Neural cell (in vitro differentiated cells): ENCODE results near the gene RIMS4. TPM values are rescaled to one million over a fixed set of nuclear protein-coding genes. Genes with fewer than 3 reads are reported as not detected.

Experiments used
- H2AFZ ChIP-seq: fragments of 200-600, 300-800 bp; sonication (generic), shearing (Covaris generic); 2 replicates; pipeline ENCODE4 v1.6.0; 2014; ENCODE audit warnings: low read depth, mild to moderate bottlenecking, antibody characterized with exemption, low read length, moderate library complexity
- H3F3A ChIP-seq: fragments of 200-600 bp; shearing (Covaris generic); 2 replicates; pipeline ENCODE4 v1.6.1; 2016; ENCODE audit warnings: mild to moderate bottlenecking, moderate library complexity, mixed read lengths, antibody characterized with exemption, low read length; ENCODE audit not compliant: insufficient read depth, poor library complexity, severe bottlenecking
- H3K27ac ChIP-seq: fragments of 200-600, 300-800 bp; sonication (generic), shearing (Covaris generic); 2 replicates; pipeline ENCODE4 v1.5.1; 2014; ENCODE audit warnings: mild to moderate bottlenecking, low read length, moderate library complexity
- H3K27me3 ChIP-seq: fragments of 300-800, 200-600 bp; sonication (generic), shearing (Covaris generic); 2 replicates; pipeline ENCODE4 v1.6.0; 2014; ENCODE audit warnings: mild to moderate bottlenecking, low read depth, low read length, moderate library complexity; ENCODE audit not compliant: insufficient read depth
- H3K36me3 ChIP-seq: fragments of 300-800, 200-600 bp; sonication (generic), shearing (Covaris generic); 2 replicates; pipeline ENCODE4 v1.5.1; 2014; ENCODE audit warnings: mild to moderate bottlenecking, antibody characterized with exemption, low read length, moderate library complexity; ENCODE audit not compliant: insufficient read depth
- H3K4me2 ChIP-seq: fragments of 300-800, 200-600 bp; sonication (generic), shearing (Covaris generic); 2 replicates; pipeline ENCODE4 v1.6.0; 2014; ENCODE audit warnings: mild to moderate bottlenecking, low read length
- H3K4me3 ChIP-seq: fragments of 300-800, 200-600 bp; sonication (generic), shearing (Covaris generic); 2 replicates; pipeline ENCODE4 v1.5.1; 2014; ENCODE audit warnings: mild to moderate bottlenecking, low read length, moderate library complexity
- H3K79me2 ChIP-seq: fragments of 200-600 bp; shearing (Covaris generic); replicated peaks from 2 replicates; pipeline ENCODE4 v1.6.0; 2014; ENCODE audit warnings: mild to moderate bottlenecking, low read length, moderate library complexity; ENCODE audit not compliant: insufficient read depth
- H3K9ac ChIP-seq: fragments of 300-800, 200-600 bp; sonication (generic), shearing (Covaris generic); 2 replicates; pipeline ENCODE4 v1.6.1; 2016; ENCODE audit warnings: mild to moderate bottlenecking, low read length, mixed read lengths
- H3K9me2 ChIP-seq: fragments of 200-600 bp; shearing (Covaris generic); 2 replicates; pipeline ENCODE4 v1.6.1; 2016; ENCODE audit warnings: mild to moderate bottlenecking, low read length, mixed read lengths; ENCODE audit not compliant: insufficient read depth
- H3K9me3 ChIP-seq: fragments of 200-600, 300-800 bp; sonication (generic), shearing (Covaris generic); 2 replicates; pipeline ENCODE4 v1.6.1; 2016; ENCODE audit warnings: mild to moderate bottlenecking, mixed run types, low read length, moderate library complexity, mixed read lengths
- H4K20me1 ChIP-seq: fragments of 200-600 bp; shearing (Covaris generic); 2 replicates; pipeline ENCODE4 v1.6.1; 2016; ENCODE audit warnings: mild to moderate bottlenecking, mixed run types; ENCODE audit not compliant: insufficient read depth
- EP300 ChIP-seq: fragments of 450-650 bp; conservative IDR thresholded peaks from 2 replicates; pipeline ENCODE4 v1.6.1; 2014; ENCODE audit warnings: antibody characterized with exemption, mild to moderate bottlenecking, moderate library complexity; ENCODE audit not compliant: poor library complexity, severe bottlenecking
- EZH2 ChIP-seq: fragments of 200-600, 300-800 bp; shearing (Covaris generic), sonication (generic); IDR thresholded peaks from 2 replicates; pipeline ENCODE4 v1.6.1; 2014; ENCODE audit warnings: antibody characterized with exemption, low read length, borderline replicate concordance, mild to moderate bottlenecking; ENCODE audit not compliant: insufficient read depth, poor library complexity, severe bottlenecking
- MXI1 ChIP-seq: fragments of 450-650 bp; conservative IDR thresholded peaks from 2 replicates; pipeline ENCODE4 v1.6.1; 2014; ENCODE audit warnings: antibody characterized with exemption, mild to moderate bottlenecking; ENCODE audit not compliant: poor library complexity, severe bottlenecking
- POLR2AphosphoS5 ChIP-seq: IDR thresholded peaks from 2 replicates; pipeline ENCODE4 v1.6.1; 2012
- RAD21 ChIP-seq: fragments of 450-650 bp; conservative IDR thresholded peaks from 2 replicates; pipeline ENCODE4 v1.6.1; 2014; ENCODE audit warnings: antibody characterized with exemption, mild to moderate bottlenecking, moderate library complexity
- SMC3 ChIP-seq: fragments of 450-650 bp; conservative IDR thresholded peaks from 2 replicates; pipeline ENCODE4 v1.6.1; 2014; ENCODE audit warnings: antibody characterized with exemption, mild to moderate bottlenecking, moderate library complexity; ENCODE audit not compliant: poor library complexity
- TAF1 ChIP-seq: IDR thresholded peaks from 2 replicates; pipeline ENCODE4 v1.6.1; 2012; ENCODE audit warnings: low read depth
- polyA plus RNA-seq: library from polyadenylated mRNA; depleted of rRNA; stranded (reverse); fragments of >200 nt; gene quantifications from 2 replicates; pipeline ENCODE4 v1.2.3, GENCODE V29; 2014
- TF ChIP-seq, protein P1 (sequence below): IDR thresholded peaks from 2 replicates; pipeline ENCODE4 v1.6.1; 2012; ENCODE audit warnings: borderline replicate concordance
- TF ChIP-seq, protein P2 (sequence below): fragments of 450-650 bp; IDR thresholded peaks from 2 replicates; pipeline ENCODE4 v1.5.1; 2014; ENCODE audit warnings: antibody characterized with exemption, mild to moderate bottlenecking, moderate library complexity; ENCODE audit not compliant: poor library complexity, severe bottlenecking

Gene RIMS4
- polyA plus RNA-seq, 1 donor from 2014 or later = 40.6 TPM

DNA sequence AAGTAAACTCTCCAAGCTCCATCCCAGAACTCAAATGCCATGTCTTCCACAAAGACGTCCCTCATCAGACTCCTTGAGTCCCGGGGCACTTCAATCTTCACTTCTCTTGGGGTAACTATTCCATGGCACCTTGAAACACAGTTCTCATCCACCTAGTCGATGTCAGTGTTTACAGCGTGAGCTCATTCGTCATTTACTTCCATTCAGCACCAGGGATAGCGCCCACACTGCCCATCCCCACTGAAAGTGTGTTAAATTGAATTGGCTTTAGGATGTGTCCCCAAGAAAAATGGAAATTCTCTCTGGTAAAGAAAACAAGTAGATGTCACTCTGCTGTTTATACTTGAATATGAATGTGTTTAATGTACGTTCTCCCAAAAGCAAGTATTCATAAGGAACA lies 33.4 kb downstream of the RIMS4 start:
- no peaks in the 10 kb centered on the region for H3K9me3 ChIP-seq
- H3K27ac ChIP-seq = no peak overlapping the region
- H3K27me3 ChIP-seq = no peaks in the 10 kb centered on the region
- H3K79me2 ChIP-seq = no peaks in the 10 kb centered on the region
- no peak for TF ChIP-seq EP300
- TF ChIP-seq, protein P1, sequence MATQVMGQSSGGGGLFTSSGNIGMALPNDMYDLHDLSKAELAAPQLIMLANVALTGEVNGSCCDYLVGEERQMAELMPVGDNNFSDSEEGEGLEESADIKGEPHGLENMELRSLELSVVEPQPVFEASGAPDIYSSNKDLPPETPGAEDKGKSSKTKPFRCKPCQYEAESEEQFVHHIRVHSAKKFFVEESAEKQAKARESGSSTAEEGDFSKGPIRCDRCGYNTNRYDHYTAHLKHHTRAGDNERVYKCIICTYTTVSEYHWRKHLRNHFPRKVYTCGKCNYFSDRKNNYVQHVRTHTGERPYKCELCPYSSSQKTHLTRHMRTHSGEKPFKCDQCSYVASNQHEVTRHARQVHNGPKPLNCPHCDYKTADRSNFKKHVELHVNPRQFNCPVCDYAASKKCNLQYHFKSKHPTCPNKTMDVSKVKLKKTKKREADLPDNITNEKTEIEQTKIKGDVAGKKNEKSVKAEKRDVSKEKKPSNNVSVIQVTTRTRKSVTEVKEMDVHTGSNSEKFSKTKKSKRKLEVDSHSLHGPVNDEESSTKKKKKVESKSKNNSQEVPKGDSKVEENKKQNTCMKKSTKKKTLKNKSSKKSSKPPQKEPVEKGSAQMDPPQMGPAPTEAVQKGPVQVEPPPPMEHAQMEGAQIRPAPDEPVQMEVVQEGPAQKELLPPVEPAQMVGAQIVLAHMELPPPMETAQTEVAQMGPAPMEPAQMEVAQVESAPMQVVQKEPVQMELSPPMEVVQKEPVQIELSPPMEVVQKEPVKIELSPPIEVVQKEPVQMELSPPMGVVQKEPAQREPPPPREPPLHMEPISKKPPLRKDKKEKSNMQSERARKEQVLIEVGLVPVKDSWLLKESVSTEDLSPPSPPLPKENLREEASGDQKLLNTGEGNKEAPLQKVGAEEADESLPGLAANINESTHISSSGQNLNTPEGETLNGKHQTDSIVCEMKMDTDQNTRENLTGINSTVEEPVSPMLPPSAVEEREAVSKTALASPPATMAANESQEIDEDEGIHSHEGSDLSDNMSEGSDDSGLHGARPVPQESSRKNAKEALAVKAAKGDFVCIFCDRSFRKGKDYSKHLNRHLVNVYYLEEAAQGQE = peak; percentile 64
- H3K4me2 ChIP-seq = no peak overlapping the region
- H2AFZ ChIP-seq = no peak overlapping the region
- H3K4me3 ChIP-seq = no peak overlapping the region
- no peaks in the 10 kb centered on the region for H3K9me2 ChIP-seq
- no peaks in the 10 kb centered on the region for H3F3A ChIP-seq
- no peaks in the 10 kb centered on the region for H4K20me1 ChIP-seq
- H3K9ac ChIP-seq = no peak overlapping the region
- no peaks in the 10 kb centered on the region for H3K36me3 ChIP-seq

DNA sequence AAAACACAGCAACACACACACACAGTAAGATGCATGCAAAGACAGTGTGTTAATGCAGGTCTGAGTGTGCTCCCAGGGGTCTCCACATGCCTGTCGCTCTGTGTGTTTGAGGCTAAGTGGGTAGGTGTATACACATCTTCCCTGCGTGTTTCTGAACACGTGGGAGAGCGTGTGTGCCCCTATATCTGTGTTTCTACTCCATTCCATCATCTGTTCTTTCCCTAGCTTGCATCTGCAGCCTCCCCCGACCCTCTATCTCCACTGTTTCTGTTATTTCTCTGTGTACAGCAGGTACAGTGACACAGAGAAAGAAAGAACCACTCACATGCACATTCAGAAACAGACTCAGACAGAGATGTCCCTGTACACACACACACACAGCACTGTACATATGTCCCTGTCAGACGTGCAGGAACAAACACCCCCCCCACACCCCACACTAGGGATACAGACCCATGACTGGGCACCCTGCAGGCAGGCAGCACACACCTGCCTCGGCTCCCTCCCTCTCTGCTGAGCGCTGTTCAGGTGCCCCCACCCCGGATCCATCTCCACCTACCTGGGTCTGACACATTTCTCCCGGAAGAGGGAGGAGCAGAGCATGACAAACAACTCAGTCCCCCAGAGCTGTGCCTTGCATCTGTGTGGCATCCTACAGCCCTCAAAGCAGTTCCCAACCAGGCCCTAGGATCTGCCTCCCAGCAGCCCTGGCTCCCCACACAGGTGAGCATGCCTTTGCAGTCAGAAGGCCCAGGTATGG lies 37.1 kb downstream of the RIMS4 start:
- Histone ChIP-seq H3F3A (no peaks in the 10 kb centered on the region), H3K36me3 (no peaks in the 10 kb centered on the region), H3K79me2 (no peaks in the 10 kb centered on the region), H3K27ac (peak overlapping the region; percentile 53), H3K27me3 (no peaks in the 10 kb centered on the region), H3K4me3 (peak overlapping the region; percentile 10), H3K9ac (peak overlapping the region; percentile 53), H4K20me1 (no peaks in the 10 kb centered on the region), H2AFZ (no peak overlapping the region), H3K4me2 (peak overlapping the region; percentile 10), H3K9me2 (no peaks in the 10 kb centered on the region), H3K9me3 (no peaks in the 10 kb centered on the region)
- TF ChIP-seq, protein P2, sequence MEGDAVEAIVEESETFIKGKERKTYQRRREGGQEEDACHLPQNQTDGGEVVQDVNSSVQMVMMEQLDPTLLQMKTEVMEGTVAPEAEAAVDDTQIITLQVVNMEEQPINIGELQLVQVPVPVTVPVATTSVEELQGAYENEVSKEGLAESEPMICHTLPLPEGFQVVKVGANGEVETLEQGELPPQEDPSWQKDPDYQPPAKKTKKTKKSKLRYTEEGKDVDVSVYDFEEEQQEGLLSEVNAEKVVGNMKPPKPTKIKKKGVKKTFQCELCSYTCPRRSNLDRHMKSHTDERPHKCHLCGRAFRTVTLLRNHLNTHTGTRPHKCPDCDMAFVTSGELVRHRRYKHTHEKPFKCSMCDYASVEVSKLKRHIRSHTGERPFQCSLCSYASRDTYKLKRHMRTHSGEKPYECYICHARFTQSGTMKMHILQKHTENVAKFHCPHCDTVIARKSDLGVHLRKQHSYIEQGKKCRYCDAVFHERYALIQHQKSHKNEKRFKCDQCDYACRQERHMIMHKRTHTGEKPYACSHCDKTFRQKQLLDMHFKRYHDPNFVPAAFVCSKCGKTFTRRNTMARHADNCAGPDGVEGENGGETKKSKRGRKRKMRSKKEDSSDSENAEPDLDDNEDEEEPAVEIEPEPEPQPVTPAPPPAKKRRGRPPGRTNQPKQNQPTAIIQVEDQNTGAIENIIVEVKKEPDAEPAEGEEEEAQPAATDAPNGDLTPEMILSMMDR = no peak
- TF ChIP-seq TAF1 (peak; percentile 44), EP300 (peak; percentile 32), RAD21 (no peak), SMC3 (no peak), EZH2 (no peak), MXI1 (no peak), POLR2AphosphoS5 (peak; percentile 5)
- TF ChIP-seq, protein P1 = no peak
